SK-N-MC (cell line): ENCODE measurements around the gene ZNF296.

ENCODE experiments used
- EZH2 ChIP-seq: fragments of 200-600 bp; sonication (generic); IDR thresholded peaks from one replicate; pipeline ENCODE4 v1.6.1; 2017; ENCODE audit warnings: antibody characterized with exemption
- POLR2AphosphoS5 ChIP-seq: IDR thresholded peaks from 2 replicates; pipeline ENCODE4 v1.6.1; 2012; ENCODE audit warnings: mild to moderate bottlenecking, low read depth, low read length, borderline replicate concordance

DNA sequence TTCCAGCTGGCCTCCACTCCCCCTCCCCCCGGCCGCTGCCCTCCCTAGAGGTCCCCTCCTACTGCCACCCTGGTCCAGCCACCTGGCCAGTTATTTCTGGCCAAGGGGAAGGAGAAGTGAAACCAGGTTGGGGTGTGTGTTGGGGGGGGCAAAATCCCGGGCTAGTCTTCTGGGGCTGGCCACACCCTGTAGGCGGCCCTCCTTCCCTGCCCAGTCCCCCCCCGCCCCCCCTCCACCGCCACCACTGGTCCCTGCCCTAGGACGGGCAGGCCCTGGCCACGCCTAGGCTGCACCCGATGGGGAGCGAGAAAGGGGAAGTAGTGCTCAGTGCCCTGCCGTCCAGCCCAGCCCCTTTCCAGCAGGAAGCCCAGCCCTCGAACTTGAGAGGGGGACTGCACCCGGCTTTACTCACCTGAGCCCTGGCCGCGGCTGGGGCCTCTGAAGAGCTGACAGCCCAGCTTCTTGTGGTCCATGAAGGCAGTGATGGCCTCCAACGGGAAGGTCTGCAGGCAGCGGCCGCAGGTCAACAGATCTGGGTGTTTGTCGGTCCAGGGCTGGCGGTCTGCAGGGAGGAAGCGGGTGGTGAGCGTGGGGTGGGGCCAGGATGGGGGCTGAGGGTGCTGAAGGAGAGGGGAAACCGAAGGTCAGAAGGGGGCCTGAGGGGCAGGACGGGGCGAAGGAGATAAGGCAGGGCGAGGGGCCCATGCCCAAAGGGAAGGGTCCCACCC is 813 bp downstream of the ZNF296 start:
- TF ChIP-seq POLR2AphosphoS5 = no peak
- TF ChIP-seq EZH2 = no peak
